HEK293 (cell line): Measurements from ENCODE around the gene LGALSL.

ENCODE experiments used
- CTCF ChIA-PET: fragments of 350-600 bp; formaldehyde crosslinking; extraction: SDS; loops from one replicate; lab custom pipeline; 2021; ENCODE audit warnings: antibody characterized with exemption; lab: Yijun Ruan, JAX
- POLR2A ChIA-PET: fragments of 300-600 bp; formaldehyde crosslinking; extraction: SDS; loops from one replicate; lab custom pipeline; 2020; ENCODE audit warnings: antibody characterized with exemption, inconsistent platforms; lab: Yijun Ruan, JAX
- H3K27ac ChIP-seq: fragments of 200-500 bp; sonication (Bioruptor generic); 2 replicates; pipeline ENCODE4 v1.5.1; 2014; ENCODE audit warnings: low read depth, low read length, control low read depth, inconsistent platforms; ENCODE audit errors: extremely low read depth
- H3K36me3 ChIP-seq, 2 experiments: fragments of 200-500 bp in 1 of 2; sonication (Bioruptor generic) in 1 of 2; 1 replicate in 1 of 2; 2 replicates in 1 of 2; pipeline ENCODE4 v1.5.1; 2014 to 2017; ENCODE audit warnings: inconsistent platforms in 2 of 2, low read length in 2 of 2; ENCODE audit not compliant: control insufficient read depth in 2 of 2, insufficient read depth in 1 of 2
- H3K4me1 ChIP-seq: fragments of 200-500 bp; sonication (Bioruptor generic); 2 replicates; pipeline ENCODE4 v1.5.1; 2014; ENCODE audit warnings: mild to moderate bottlenecking, low read length, inconsistent platforms; ENCODE audit not compliant: control insufficient read depth, insufficient read depth
- H3K4me3 ChIP-seq: 2 replicates; pipeline ENCODE4 v1.5.1; 2011; ENCODE audit warnings: low read depth, mild to moderate bottlenecking, control low read depth, low read length, moderate library complexity
- H3K9me3 ChIP-seq: fragments of 200-500 bp; sonication (Bioruptor generic); 2 replicates; pipeline ENCODE4 v1.5.1; 2014; ENCODE audit warnings: low read depth, low read length, inconsistent platforms; ENCODE audit not compliant: control insufficient read depth, insufficient read depth
- BCL6B ChIP-seq: fragments of 450-650 bp; formaldehyde crosslinking; IDR thresholded peaks from 2 replicates; pipeline ENCODE4 v1.5.1; 2017; ENCODE audit warnings: missing biosample characterization, missing genetic modification characterization
- MEIS1 ChIP-seq: sonication (generic); formaldehyde crosslinking; IDR thresholded peaks from 2 replicates; pipeline ENCODE4 v1.8.1; 2022; ENCODE audit warnings: missing genetic modification reagents, mild to moderate bottlenecking, borderline replicate concordance
- OVOL3 ChIP-seq: fragments of 450-650 bp; formaldehyde crosslinking; IDR thresholded peaks from 2 replicates; pipeline ENCODE4 v1.5.1; 2016; ENCODE audit warnings: missing biosample characterization, missing genetic modification characterization
- PRDM1 ChIP-seq: fragments of 450-650 bp; formaldehyde crosslinking; IDR thresholded peaks from 2 replicates; pipeline ENCODE4; 2016; ENCODE audit warnings: missing biosample characterization, missing genetic modification characterization
- PRDM2 ChIP-seq: fragments of 450-650 bp; formaldehyde crosslinking; IDR thresholded peaks from 2 replicates; pipeline ENCODE4 v1.5.1; 2016; ENCODE audit warnings: missing biosample characterization, missing genetic modification characterization, borderline replicate concordance
- ZFP41 ChIP-seq: fragments of 450-650 bp; formaldehyde crosslinking; IDR thresholded peaks from 2 replicates; pipeline ENCODE4 v1.5.1; 2016; ENCODE audit warnings: missing biosample characterization, missing genetic modification characterization, borderline replicate concordance
- ZNF155 ChIP-seq: fragments of 450-650 bp; formaldehyde crosslinking; IDR thresholded peaks from 2 replicates; pipeline ENCODE4 v1.5.1; 2016; ENCODE audit warnings: missing biosample characterization, missing genetic modification characterization
- ZNF2 ChIP-seq: fragments of 450-650 bp; formaldehyde crosslinking; IDR thresholded peaks from 2 replicates; pipeline ENCODE4 v1.5.1; 2016; ENCODE audit warnings: missing biosample characterization, missing genetic modification characterization
- ZNF423 ChIP-seq: fragments of 450-650 bp; formaldehyde crosslinking; IDR thresholded peaks from 2 replicates; pipeline ENCODE4 v1.5.1; 2016; ENCODE audit warnings: missing biosample characterization, missing genetic modification characterization
- ZNF48 ChIP-seq: fragments of 450-650 bp; formaldehyde crosslinking; IDR thresholded peaks from 2 replicates; pipeline ENCODE4 v1.5.1; 2016; ENCODE audit warnings: missing biosample characterization, missing genetic modification characterization
- ZNF600 ChIP-seq: fragments of 450-650 bp; formaldehyde crosslinking; IDR thresholded peaks from 2 replicates; pipeline ENCODE4 v1.5.1; 2016; ENCODE audit warnings: missing biosample characterization, missing genetic modification characterization
- ZNF658 ChIP-seq: fragments of 450-650 bp; formaldehyde crosslinking; IDR thresholded peaks from 2 replicates; pipeline ENCODE4; 2016; ENCODE audit warnings: missing biosample characterization, missing genetic modification characterization
- ZNF777 ChIP-seq: fragments of 450-650 bp; formaldehyde crosslinking; IDR thresholded peaks from 2 replicates; pipeline ENCODE4 v1.5.1; 2017; ENCODE audit warnings: missing biosample characterization, missing genetic modification characterization, borderline replicate concordance
- TF ChIP-seq, protein P1 (sequence below): IDR thresholded peaks from 2 replicates; pipeline ENCODE4 v1.6.1; 2011; ENCODE audit warnings: mild to moderate bottlenecking, low read depth, low read length, borderline replicate concordance
- TF ChIP-seq, protein P2 (sequence below): fragments of 450-650 bp; IDR thresholded peaks from 2 replicates; pipeline ENCODE4 v1.5.1; 2018; ENCODE audit warnings: missing biosample characterization, mild to moderate bottlenecking, missing genetic modification characterization
- TF ChIP-seq, protein P3 (sequence below): fragments of 450-650 bp; formaldehyde crosslinking; IDR thresholded peaks from 2 replicates; pipeline ENCODE4 v1.5.1; 2016; ENCODE audit warnings: missing biosample characterization, missing genetic modification characterization
- TF ChIP-seq, protein P4 (sequence below): fragments of 450-650 bp; formaldehyde crosslinking; IDR thresholded peaks from 2 replicates; pipeline ENCODE4 v1.5.1; 2016; ENCODE audit warnings: missing biosample characterization, missing genetic modification characterization

The LGALSL gene

DNA sequence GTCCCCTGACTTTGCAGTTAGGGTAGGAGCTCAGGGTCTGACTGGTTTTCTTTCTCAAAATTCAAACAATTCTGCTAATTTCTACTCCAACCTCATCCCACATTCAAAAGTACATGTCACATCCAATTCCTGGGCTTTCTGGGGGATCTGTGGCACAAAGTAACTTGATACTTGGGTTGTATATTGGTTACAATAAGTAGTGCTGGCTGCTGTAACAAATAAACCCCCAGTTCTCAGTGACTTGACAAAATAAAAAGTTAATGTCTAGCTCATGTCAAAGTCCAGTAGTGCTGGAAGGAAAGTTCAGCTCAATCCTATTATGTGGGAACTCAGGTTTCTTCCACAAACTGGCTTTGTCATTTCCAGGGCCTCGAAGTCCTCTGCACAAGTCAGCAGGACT lies 23.1 kb downstream of the LGALSL start:
- Histone ChIP-seq H3K4me3 (no peak overlapping the region), H3K27ac (no peak overlapping the region), H3K4me1 (no peaks in the 10 kb centered on the region), H3K36me3 (no peaks in the 10 kb centered on the region), H3K9me3 (no peaks in the 10 kb centered on the region)
- CTCF ChIA-PET: interaction anchor here (0.6 to 2.3 kb wide), 2 partner anchors 11 to 710 kb away, joined by 3 to 8 read pairs; no protein-coding TSS in a partner anchor
- POLR2A ChIA-PET: no interaction called here
- no peak for TF ChIP-seq ZNF423 (tag by site-specific recombination)
- TF ChIP-seq ZNF777 (tag by site-specific recombination): no peak
- no peak for TF ChIP-seq ZFP41 (tag by site-specific recombination)
- no peak for TF ChIP-seq ZNF2 (tag by site-specific recombination)
- no peak for TF ChIP-seq PRDM1 (tag by site-specific recombination)
- TF ChIP-seq, protein P1, sequence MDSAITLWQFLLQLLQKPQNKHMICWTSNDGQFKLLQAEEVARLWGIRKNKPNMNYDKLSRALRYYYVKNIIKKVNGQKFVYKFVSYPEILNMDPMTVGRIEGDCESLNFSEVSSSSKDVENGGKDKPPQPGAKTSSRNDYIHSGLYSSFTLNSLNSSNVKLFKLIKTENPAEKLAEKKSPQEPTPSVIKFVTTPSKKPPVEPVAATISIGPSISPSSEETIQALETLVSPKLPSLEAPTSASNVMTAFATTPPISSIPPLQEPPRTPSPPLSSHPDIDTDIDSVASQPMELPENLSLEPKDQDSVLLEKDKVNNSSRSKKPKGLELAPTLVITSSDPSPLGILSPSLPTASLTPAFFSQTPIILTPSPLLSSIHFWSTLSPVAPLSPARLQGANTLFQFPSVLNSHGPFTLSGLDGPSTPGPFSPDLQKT: no peak

DNA sequence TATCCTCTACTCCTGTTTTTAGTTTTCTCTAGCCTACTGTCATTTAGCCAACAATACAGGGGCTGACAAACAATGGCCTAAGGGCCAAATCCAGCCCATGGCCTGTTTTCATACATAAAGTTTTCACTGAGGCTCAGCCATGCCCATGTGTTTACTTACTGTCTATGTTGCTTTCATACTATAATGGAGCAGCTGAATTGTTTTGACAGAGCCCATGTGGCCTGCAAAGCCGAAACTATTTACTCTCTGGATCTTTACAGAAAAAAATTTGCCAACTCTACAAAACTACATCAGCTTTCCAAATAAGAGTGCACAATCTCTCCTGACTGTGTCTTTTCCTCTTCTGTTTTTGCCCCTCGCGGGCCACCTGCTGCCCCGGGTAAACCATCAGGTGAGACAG lies 24.0 kb downstream of the LGALSL start:
- Histone ChIP-seq H3K4me3 (no peak overlapping the region), H3K4me1 (no peaks in the 10 kb centered on the region), H3K9me3 (no peaks in the 10 kb centered on the region), H3K27ac (no peak overlapping the region), H3K36me3 (no peaks in the 10 kb centered on the region)
- POLR2A ChIA-PET: no interaction called here
- TF ChIP-seq MEIS1 (CRISPR knock-in tag): no peak
- TF ChIP-seq ZNF600 (tag by site-specific recombination): no peak
- no peak for TF ChIP-seq PRDM2 (tag by site-specific recombination)
- TF ChIP-seq, protein P2, sequence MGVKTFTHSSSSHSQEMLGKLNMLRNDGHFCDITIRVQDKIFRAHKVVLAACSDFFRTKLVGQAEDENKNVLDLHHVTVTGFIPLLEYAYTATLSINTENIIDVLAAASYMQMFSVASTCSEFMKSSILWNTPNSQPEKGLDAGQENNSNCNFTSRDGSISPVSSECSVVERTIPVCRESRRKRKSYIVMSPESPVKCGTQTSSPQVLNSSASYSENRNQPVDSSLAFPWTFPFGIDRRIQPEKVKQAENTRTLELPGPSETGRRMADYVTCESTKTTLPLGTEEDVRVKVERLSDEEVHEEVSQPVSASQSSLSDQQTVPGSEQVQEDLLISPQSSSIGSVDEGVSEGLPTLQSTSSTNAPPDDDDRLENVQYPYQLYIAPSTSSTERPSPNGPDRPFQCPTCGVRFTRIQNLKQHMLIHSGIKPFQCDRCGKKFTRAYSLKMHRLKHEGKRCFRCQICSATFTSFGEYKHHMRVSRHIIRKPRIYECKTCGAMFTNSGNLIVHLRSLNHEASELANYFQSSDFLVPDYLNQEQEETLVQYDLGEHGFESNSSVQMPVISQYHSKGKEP: no peak
- CTCF ChIA-PET: no interaction called here

DNA sequence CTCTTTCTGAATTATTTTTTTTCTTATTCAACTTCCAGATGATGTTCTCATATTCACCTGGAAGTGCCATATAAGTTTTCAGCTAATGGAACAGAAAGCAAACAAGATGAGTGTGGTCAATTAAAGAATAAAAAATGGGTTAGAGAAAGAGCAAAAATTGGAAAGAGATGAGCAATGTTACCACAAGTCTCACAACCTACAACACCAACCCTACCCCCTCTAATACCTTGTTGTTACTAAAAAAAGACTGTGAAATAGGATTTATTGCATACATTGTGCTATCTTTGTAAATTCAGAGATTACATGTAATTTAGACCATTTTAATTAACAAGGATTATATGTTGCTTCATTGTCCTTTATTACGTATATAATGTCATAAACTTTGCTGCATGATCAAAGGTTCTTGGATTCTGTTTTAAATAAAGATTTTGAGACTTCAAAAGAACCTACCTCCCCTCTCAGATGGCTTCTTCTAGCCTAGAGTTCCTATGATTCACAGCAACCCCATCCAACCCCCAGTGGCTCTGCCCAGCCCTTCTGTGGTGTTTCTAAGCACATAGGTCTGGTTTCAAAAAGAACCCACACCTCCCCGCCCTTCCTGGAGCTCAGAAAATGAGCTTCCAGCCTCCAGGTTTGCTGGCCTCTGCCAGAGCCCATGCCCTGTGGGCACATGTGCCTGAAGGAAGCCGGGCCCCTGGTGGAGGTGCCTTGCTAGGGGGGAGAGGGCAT lies 24.7 kb downstream of the LGALSL start:
- CTCF ChIA-PET: interaction anchor here (0.7 kb wide), 1 partner anchor 836 kb away, joined by 5 read pairs; no protein-coding TSS in a partner anchor
- Histone ChIP-seq H3K4me3 (no peak overlapping the region), H3K4me1 (no peaks in the 10 kb centered on the region), H3K27ac (no peak overlapping the region), H3K36me3 (no peaks in the 10 kb centered on the region), H3K9me3 (no peaks in the 10 kb centered on the region)
- POLR2A ChIA-PET: no interaction called here
- TF ChIP-seq ZNF600 (tag by site-specific recombination): no peak
- TF ChIP-seq BCL6B (tag by site-specific recombination): no peak
- TF ChIP-seq ZNF658: no peak
- TF ChIP-seq, protein P3, sequence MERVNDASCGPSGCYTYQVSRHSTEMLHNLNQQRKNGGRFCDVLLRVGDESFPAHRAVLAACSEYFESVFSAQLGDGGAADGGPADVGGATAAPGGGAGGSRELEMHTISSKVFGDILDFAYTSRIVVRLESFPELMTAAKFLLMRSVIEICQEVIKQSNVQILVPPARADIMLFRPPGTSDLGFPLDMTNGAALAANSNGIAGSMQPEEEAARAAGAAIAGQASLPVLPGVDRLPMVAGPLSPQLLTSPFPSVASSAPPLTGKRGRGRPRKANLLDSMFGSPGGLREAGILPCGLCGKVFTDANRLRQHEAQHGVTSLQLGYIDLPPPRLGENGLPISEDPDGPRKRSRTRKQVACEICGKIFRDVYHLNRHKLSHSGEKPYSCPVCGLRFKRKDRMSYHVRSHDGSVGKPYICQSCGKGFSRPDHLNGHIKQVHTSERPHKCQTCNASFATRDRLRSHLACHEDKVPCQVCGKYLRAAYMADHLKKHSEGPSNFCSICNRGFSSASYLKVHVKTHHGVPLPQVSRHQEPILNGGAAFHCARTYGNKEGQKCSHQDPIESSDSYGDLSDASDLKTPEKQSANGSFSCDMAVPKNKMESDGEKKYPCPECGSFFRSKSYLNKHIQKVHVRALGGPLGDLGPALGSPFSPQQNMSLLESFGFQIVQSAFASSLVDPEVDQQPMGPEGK: no peak
- no peak for TF ChIP-seq ZNF155 (tag by site-specific recombination)
- no peak for TF ChIP-seq OVOL3 (tag by site-specific recombination)
- TF ChIP-seq ZNF48 (tag by site-specific recombination): no peak
- TF ChIP-seq, protein P4, sequence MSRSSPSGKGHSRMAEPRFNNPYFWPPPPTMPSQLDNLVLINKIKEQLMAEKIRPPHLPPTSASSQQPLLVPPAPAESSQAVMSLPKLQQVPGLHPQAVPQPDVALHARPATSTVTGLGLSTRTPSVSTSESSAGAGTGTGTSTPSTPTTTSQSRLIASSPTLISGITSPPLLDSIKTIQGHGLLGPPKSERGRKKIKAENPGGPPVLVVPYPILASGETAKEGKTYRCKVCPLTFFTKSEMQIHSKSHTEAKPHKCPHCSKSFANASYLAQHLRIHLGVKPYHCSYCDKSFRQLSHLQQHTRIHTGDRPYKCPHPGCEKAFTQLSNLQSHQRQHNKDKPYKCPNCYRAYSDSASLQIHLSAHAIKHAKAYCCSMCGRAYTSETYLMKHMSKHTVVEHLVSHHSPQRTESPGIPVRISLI (tag by site-specific recombination): no peak
